H1 (cell line): ENCODE measurements around the gene MTR. TPM values are rescaled to one million over a fixed set of nuclear protein-coding genes. Genes with fewer than 3 reads are reported as not detected.

Experiments used
- CHD2 ChIP-seq: IDR thresholded peaks from 2 replicates; pipeline ENCODE4 v1.6.1; 2012; ENCODE audit warnings: low read length, improper control_type of control experiment
- CTBP2 ChIP-seq: IDR thresholded peaks from 2 replicates; pipeline ENCODE4 v1.7.0; 2011; ENCODE audit warnings: borderline replicate concordance, mild to moderate bottlenecking, moderate library complexity, mixed read lengths, low read length; ENCODE audit not compliant: insufficient read depth, insufficient read length
- EP300 ChIP-seq, 2 experiments: IDR thresholded peaks; 1 replicate in 1 of 2; 2 replicates in 1 of 2; pipeline ENCODE4 v1.6.1; 2011 to 2012; ENCODE audit warnings: low read depth in 2 of 2, low read length in 2 of 2, mild to moderate bottlenecking in 2 of 2, borderline replicate concordance in 1 of 2, inconsistent platforms in 1 of 2, moderate library complexity in 1 of 2
- MAFK ChIP-seq: IDR thresholded peaks from 2 replicates; pipeline ENCODE4 v1.6.1; 2012; ENCODE audit warnings: low read depth, mild to moderate bottlenecking, improper control_type of control experiment, low read length
- SAP30 ChIP-seq: fragments of 300-600 bp; sonication (generic); IDR thresholded peaks from 2 replicates; pipeline ENCODE4 v1.7.1; 2012; ENCODE audit warnings: low read length, moderate library complexity, mild to moderate bottlenecking, inconsistent platforms; ENCODE audit not compliant: insufficient read depth, insufficient replicate concordance
- SP2 ChIP-seq: IDR thresholded peaks from 2 replicates; pipeline ENCODE4 v1.6.1; 2012; ENCODE audit warnings: mild to moderate bottlenecking, low read length, inconsistent platforms
- TEAD4 ChIP-seq: IDR thresholded peaks from 2 replicates; pipeline ENCODE4 v1.6.1; 2012; ENCODE audit warnings: low read depth, low read length, inconsistent platforms, mixed read lengths
- YY1 ChIP-seq: IDR thresholded peaks from 2 replicates; pipeline ENCODE4 v1.6.1; 2011; ENCODE audit warnings: low read depth, mild to moderate bottlenecking, low read length
- polyA plus RNA-seq, 7 experiments: library from polyadenylated mRNA; depleted of rRNA in 3 of 7; stranded (reverse) in 5 of 7; unstranded in 2 of 7; fragments of >200 nt in 5 of 7; fragments of 200-250 nt in 2 of 7; gene quantifications; 1 replicate in 5 of 7; 2 replicates in 1 of 7; 4 replicates in 1 of 7; pipeline versions ENCODE4 v1.2.1 to v1.2.3, GENCODE V29; 2011 to 2013; ENCODE audit warnings: missing spikeins in 2 of 7, mixed read lengths in 2 of 7
- total RNA-seq: library from RNA; stranded (reverse); fragmentation: NEBNext Ultra II Directional; extraction: Animal tissue kit (Norgen Biotek cat#: 25700); gene quantifications from 2 replicates; pipeline ENCODE4 v1.2.1, GENCODE V29; 2021
- TF ChIP-seq, protein P1 (sequence below): fragments of 300-600 bp; sonication (generic); IDR thresholded peaks from 2 replicates; pipeline ENCODE4 v1.7.1; 2012; ENCODE audit warnings: low read length, moderate library complexity, mild to moderate bottlenecking, inconsistent platforms; ENCODE audit not compliant: insufficient replicate concordance
- TF ChIP-seq, protein P2 (sequence below): IDR thresholded peaks from 2 replicates; pipeline ENCODE4 v1.6.1; 2012; ENCODE audit warnings: inconsistent platforms

The MTR gene
- total and polyA plus RNA-seq, 2 of the 8 experiments (the other 6 are each of a cell fraction or from before 2014, with no cell fraction given), result 4.8 to 27.4 TPM

DNA sequence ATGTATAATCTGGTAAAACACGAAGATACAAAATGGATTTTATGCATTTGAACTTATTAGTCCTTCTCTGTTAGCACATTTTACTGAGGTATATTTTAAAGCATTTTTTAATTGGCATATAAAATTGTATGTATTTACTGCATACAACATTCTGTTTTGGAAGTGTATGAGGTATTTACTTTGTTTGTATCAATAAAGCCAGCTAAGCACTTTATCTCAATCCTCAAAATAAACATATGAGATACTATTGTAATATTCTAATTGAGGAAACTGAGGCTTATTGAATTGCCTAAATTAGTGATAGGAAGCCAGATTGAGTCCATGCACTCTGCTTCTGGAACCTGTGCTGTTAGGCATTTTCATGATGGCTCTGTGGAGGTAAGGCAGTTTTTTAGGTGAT is 65.6 kb downstream of the MTR start (continued):
- TF ChIP-seq, protein P1, sequence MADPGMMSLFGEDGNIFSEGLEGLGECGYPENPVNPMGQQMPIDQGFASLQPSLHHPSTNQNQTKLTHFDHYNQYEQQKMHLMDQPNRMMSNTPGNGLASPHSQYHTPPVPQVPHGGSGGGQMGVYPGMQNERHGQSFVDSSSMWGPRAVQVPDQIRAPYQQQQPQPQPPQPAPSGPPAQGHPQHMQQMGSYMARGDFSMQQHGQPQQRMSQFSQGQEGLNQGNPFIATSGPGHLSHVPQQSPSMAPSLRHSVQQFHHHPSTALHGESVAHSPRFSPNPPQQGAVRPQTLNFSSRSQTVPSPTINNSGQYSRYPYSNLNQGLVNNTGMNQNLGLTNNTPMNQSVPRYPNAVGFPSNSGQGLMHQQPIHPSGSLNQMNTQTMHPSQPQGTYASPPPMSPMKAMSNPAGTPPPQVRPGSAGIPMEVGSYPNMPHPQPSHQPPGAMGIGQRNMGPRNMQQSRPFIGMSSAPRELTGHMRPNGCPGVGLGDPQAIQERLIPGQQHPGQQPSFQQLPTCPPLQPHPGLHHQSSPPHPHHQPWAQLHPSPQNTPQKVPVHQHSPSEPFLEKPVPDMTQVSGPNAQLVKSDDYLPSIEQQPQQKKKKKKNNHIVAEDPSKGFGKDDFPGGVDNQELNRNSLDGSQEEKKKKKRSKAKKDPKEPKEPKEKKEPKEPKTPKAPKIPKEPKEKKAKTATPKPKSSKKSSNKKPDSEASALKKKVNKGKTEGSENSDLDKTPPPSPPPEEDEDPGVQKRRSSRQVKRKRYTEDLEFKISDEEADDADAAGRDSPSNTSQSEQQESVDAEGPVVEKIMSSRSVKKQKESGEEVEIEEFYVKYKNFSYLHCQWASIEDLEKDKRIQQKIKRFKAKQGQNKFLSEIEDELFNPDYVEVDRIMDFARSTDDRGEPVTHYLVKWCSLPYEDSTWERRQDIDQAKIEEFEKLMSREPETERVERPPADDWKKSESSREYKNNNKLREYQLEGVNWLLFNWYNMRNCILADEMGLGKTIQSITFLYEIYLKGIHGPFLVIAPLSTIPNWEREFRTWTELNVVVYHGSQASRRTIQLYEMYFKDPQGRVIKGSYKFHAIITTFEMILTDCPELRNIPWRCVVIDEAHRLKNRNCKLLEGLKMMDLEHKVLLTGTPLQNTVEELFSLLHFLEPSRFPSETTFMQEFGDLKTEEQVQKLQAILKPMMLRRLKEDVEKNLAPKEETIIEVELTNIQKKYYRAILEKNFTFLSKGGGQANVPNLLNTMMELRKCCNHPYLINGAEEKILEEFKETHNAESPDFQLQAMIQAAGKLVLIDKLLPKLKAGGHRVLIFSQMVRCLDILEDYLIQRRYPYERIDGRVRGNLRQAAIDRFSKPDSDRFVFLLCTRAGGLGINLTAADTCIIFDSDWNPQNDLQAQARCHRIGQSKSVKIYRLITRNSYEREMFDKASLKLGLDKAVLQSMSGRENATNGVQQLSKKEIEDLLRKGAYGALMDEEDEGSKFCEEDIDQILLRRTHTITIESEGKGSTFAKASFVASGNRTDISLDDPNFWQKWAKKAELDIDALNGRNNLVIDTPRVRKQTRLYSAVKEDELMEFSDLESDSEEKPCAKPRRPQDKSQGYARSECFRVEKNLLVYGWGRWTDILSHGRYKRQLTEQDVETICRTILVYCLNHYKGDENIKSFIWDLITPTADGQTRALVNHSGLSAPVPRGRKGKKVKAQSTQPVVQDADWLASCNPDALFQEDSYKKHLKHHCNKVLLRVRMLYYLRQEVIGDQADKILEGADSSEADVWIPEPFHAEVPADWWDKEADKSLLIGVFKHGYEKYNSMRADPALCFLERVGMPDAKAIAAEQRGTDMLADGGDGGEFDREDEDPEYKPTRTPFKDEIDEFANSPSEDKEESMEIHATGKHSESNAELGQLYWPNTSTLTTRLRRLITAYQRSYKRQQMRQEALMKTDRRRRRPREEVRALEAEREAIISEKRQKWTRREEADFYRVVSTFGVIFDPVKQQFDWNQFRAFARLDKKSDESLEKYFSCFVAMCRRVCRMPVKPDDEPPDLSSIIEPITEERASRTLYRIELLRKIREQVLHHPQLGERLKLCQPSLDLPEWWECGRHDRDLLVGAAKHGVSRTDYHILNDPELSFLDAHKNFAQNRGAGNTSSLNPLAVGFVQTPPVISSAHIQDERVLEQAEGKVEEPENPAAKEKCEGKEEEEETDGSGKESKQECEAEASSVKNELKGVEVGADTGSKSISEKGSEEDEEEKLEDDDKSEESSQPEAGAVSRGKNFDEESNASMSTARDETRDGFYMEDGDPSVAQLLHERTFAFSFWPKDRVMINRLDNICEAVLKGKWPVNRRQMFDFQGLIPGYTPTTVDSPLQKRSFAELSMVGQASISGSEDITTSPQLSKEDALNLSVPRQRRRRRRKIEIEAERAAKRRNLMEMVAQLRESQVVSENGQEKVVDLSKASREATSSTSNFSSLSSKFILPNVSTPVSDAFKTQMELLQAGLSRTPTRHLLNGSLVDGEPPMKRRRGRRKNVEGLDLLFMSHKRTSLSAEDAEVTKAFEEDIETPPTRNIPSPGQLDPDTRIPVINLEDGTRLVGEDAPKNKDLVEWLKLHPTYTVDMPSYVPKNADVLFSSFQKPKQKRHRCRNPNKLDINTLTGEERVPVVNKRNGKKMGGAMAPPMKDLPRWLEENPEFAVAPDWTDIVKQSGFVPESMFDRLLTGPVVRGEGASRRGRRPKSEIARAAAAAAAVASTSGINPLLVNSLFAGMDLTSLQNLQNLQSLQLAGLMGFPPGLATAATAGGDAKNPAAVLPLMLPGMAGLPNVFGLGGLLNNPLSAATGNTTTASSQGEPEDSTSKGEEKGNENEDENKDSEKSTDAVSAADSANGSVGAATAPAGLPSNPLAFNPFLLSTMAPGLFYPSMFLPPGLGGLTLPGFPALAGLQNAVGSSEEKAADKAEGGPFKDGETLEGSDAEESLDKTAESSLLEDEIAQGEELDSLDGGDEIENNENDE, result no peak
- TF ChIP-seq SP2 (no peak), MAFK (no peak), CTBP2 (no peak), YY1 (no peak), SAP30 (no peak), CHD2 (no peak), TEAD4 (no peak), EP300 (IDR thresholded peaks at IDR 0.05; ENCODE audit: borderline replicate concordance in 1 of 2, low read depth in 2 of 2, low read length in 2 of 2) (no peak)
- TF ChIP-seq, protein P2, sequence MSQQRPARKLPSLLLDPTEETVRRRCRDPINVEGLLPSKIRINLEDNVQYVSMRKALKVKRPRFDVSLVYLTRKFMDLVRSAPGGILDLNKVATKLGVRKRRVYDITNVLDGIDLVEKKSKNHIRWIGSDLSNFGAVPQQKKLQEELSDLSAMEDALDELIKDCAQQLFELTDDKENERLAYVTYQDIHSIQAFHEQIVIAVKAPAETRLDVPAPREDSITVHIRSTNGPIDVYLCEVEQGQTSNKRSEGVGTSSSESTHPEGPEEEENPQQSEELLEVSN, result no peak
